Suppressor macrophage treated with lipopolysaccharide for 1 hour (primary cell): ENCODE data around the gene MUC4.
"Not testable (repeated sequence)": the region's sequence is repeated elsewhere in the genome, so short reads cannot be mapped to it uniquely, and the experiment has no call there.

Experiments
- DNase-seq, 3 donors: peaks; one replicate each; pipeline ENCODE4 v3.0.0-alpha.2; 2020 to 2022

MUC4 gene

GRCh38 chr3:195731356-195731905 is 80.3 kb downstream of the MUC4 start:
- no peak for DNase-seq

GRCh38 chr3:195729476-195730251 is 82.1 kb downstream of the MUC4 start:
- no peak for DNase-seq

- not testable (repeated sequence) for DNase-seq
Measured at GRCh38 chr3:195728789-195729188, 82.9 kb downstream of the MUC4 start.

GRCh38 chr3:195727606-195728195 is 84.0 kb downstream of the MUC4 start:
- DNase-seq: no peak

- not testable (repeated sequence) for DNase-seq
Measured at GRCh38 chr3:195725916-195726740, 85.6 kb downstream of the MUC4 start.

- not testable (repeated sequence) for DNase-seq
Measured at GRCh38 chr3:195724363-195724762, 87.4 kb downstream of the MUC4 start.

GRCh38 chr3:195722996-195723345 is 88.8 kb downstream of the MUC4 start:
- not testable (repeated sequence) for DNase-seq

GRCh38 chr3:195722139-195722995 is 89.4 kb downstream of the MUC4 start:
- DNase-seq: not testable (repeated sequence)

- DNase-seq: not testable (repeated sequence)
Measured at GRCh38 chr3:195720831-195721506, 90.8 kb downstream of the MUC4 start, which contains the start of gene MUC20. MUC20 (plus strand) TSS chr3:195720978; CDS start chr3:195721008, 30 bp downstream.

GRCh38 chr3:195719514-195720254 is 92.0 kb downstream of the MUC4 start:
- DNase-seq: not testable (repeated sequence)

GRCh38 chr3:195718477-195718984 is 93.2 kb downstream of the MUC4 start:
- DNase-seq: no peak

GRCh38 chr3:195717852-195718476 is 93.8 kb downstream of the MUC4 start:
- DNase-seq: no peak

- no peak for DNase-seq
Measured at GRCh38 chr3:195717416-195717815, 94.3 kb downstream of the MUC4 start.

- DNase-seq: peak; percentile 33 to 69 (median 36)
Measured at GRCh38 chr3:195715583-195716266, 96.0 kb downstream of the MUC4 start.

- DNase-seq: no peak
Measured at GRCh38 chr3:195715134-195715533, 96.6 kb downstream of the MUC4 start.

GRCh38 chr3:195714380-195715011 is 97.2 kb downstream of the MUC4 start:
- DNase-seq: no peak

- DNase-seq: not testable (repeated sequence)
Measured at GRCh38 chr3:195713150-195713549, 98.6 kb downstream of the MUC4 start.

GRCh38 chr3:195712535-195712910 is 99.2 kb downstream of the MUC4 start:
- DNase-seq: not testable (repeated sequence)
